T-cell (primary cell): ENCODE results near the gene LUZP1. TPM values are rescaled to one million over a fixed set of nuclear protein-coding genes. Genes with fewer than 3 reads are reported as not detected.

ENCODE experiments used
- ATAC-seq, 4 experiments: fragments of 200-7000 bp in 3 of 4; fragments of 150-1000 bp in 1 of 4; cut with Tn5 transposase; replicated peaks in 1 of 4; 1 replicate in 3 of 4; 2 replicates in 1 of 4; pipeline ENCODE4 v1.10.0; 2021; ENCODE audit warnings: moderate library complexity in 3 of 4, mild to moderate bottlenecking in 2 of 4, moderate number of reproducible peaks in 1 of 4
- CTCF ChIA-PET, 2 donors: fragments of 300-600 bp; sonication (Branson Sonifier 250); formaldehyde crosslinking; loops; one replicate each; lab custom pipeline; 2022; ENCODE audit warnings: antibody characterized with exemption in 2 of 2; lab: Charles Lee
- POLR2A ChIA-PET, 2 donors: fragments of 300-600 bp; sonication (Branson Sonifier 250); formaldehyde crosslinking; loops; one replicate each; lab custom pipeline; 2022; ENCODE audit warnings: antibody characterized with exemption in 2 of 2; lab: Charles Lee
- DNase-seq, 35 experiments: peaks; one replicate each; pipeline versions ENCODE4 v3.0.0 to v3.0.0-alpha.2; 2013 to 2023
- H3K27ac ChIP-seq: one replicate; pipeline ENCODE4 v1.5.1; 2013; ENCODE audit warnings: low read length
- H3K27me3 ChIP-seq, 2 experiments: replicated peaks in 1 of 2; 1 replicate in 1 of 2; 2 replicates in 1 of 2; pipeline versions ENCODE4 v1.6.1 to v1.7.0; 2013; ENCODE audit warnings: low read length in 1 of 2, mixed read lengths in 1 of 2; ENCODE audit not compliant: control insufficient read depth in 2 of 2, insufficient read depth in 2 of 2; ENCODE audit errors: extremely low read depth in 1 of 2
- H3K36me3 ChIP-seq, 2 donors: 1 replicate in 1 of 2; 2 replicates in 1 of 2; pipeline versions ENCODE4 v1.6.1 to v1.7.0; 2013; ENCODE audit warnings: low read length in 1 of 2; ENCODE audit not compliant: control insufficient read depth in 2 of 2, insufficient read depth in 1 of 2; ENCODE audit errors: extremely low read depth in 1 of 2
- H3K4me1 ChIP-seq, 2 experiments: 1 replicate in 1 of 2; 2 replicates in 1 of 2; pipeline versions ENCODE4 v1.6.1 to v1.7.0; 2013; ENCODE audit warnings: low read length in 2 of 2, mixed read lengths in 1 of 2; ENCODE audit not compliant: insufficient read depth in 2 of 2, control insufficient read depth in 1 of 2; ENCODE audit errors: extremely low read depth in 1 of 2
- H3K4me3 ChIP-seq, 2 donors: 1 replicate in 1 of 2; 2 replicates in 1 of 2; pipeline versions ENCODE4 v1.5.1 to v1.7.0; 2013; ENCODE audit warnings: mild to moderate bottlenecking in 2 of 2, low read length in 1 of 2, moderate library complexity in 1 of 2; ENCODE audit not compliant: control insufficient read depth in 1 of 2; ENCODE audit errors: extremely low read depth in 1 of 2
- H3K9me3 ChIP-seq: 2 replicates; pipeline ENCODE4 v1.7.0; 2013
- H3K27ac Mint-ChIP-seq, 2 donors: one replicate each; pipeline ENCODE4 v1.8.0; 2020 to 2021; ENCODE audit warnings: mild to moderate bottlenecking in 2 of 2, mixed read lengths in 2 of 2
- H3K27me3 Mint-ChIP-seq, 2 donors: one replicate each; pipeline ENCODE4 v1.8.0; 2021 to 2022; ENCODE audit warnings: mixed read lengths in 2 of 2
- H3K36me3 Mint-ChIP-seq: one replicate; pipeline ENCODE4 v1.8.0; 2021; ENCODE audit warnings: mixed read lengths
- H3K4me1 Mint-ChIP-seq, 3 donors: one replicate each; pipeline ENCODE4 v1.8.0; 2020 to 2022; ENCODE audit warnings: mixed read lengths in 3 of 3, mild to moderate bottlenecking in 1 of 3
- H3K4me3 Mint-ChIP-seq, 3 donors: one replicate each; pipeline ENCODE4 v1.8.0; 2020 to 2022; ENCODE audit warnings: mild to moderate bottlenecking in 3 of 3, mixed read lengths in 3 of 3, moderate library complexity in 3 of 3
- H3K9me3 Mint-ChIP-seq, 3 donors: one replicate each; pipeline ENCODE4 v1.8.0; 2020 to 2022; ENCODE audit warnings: mixed read lengths in 3 of 3
- WGBS: methylation state at CpG from one replicate; pipeline ENCODE4 v1.1.5; 2013; ENCODE audit warnings: missing lambda C conversion rate; ENCODE audit not compliant: insufficient coverage; 5-methylcytosine and 5-hydroxymethylcytosine counted together
- total RNA-seq, 35 experiments: library from RNA in 6 of 35; stranded (reverse) in 6 of 35; fragments of 120-200 nt in 1 of 35; gene quantifications; one replicate each; pipeline versions ENCODE4 v1.2.1 to v1.2.4 and lab custom pipeline; 2013 to 2026

The LUZP1 gene
- total RNA-seq, 5 donors from 2014 or later (not counting 1 experiment from before 2014, with no cell fraction given), result 18.8 to 24.8 (median 19.7) TPM

DNA sequence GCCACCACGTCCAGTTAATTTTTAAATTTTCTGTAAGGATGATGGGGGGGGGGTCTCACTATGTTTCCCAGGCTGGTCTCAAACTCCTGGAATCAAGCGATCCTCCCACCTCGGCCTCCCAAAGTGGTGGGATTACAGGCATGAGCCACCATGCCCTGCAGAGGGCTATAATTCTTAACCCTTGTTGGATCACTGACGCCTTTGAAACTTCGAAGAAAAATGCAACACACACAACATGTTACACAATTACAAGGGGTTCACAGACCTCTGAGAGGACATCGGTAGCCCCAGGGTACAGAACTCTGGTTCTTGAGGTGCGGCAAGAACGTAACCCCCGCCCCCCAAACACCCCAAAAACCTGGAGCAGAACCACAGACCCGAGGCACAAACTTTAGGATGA, 8.4 kb upstream of the LUZP1 start:
- ChIA-PET CTCF (interaction anchor here in 1 of 2 donors (1.4 to 2.9 kb wide), 2 partner anchors 17 to 78 kb away, joined by 4 to 17 read pairs; no protein-coding TSS in a partner anchor), POLR2A (interaction anchor here in 1 of 2 donors (0.7 kb wide), 1 partner anchor 52 kb away, joined by 3 read pairs; no protein-coding TSS in a partner anchor)
- H3K27me3 Mint-ChIP-seq, result peaks cover 3 to 9% of the 10 kb centered on the region in 2 donors
- H3K27me3 ChIP-seq, result peaks cover 0 to 11% of the 10 kb centered on the region in 2 experiments
- H3K4me1 Mint-ChIP-seq, result peaks cover 8 to 16% (median 13%) of the 10 kb centered on the region in 3 donors
- H3K27ac ChIP-seq, result no peak overlapping the region
- 41% methylated on average over 7 of the region's 10 CpGs for WGBS
- no peaks in the 10 kb centered on the region for H3K9me3 Mint-ChIP-seq
- no peak for ATAC-seq
- no peaks in the 10 kb centered on the region for H3K9me3 ChIP-seq
- peaks cover 2 to 11% of the 10 kb centered on the region in 2 experiments for H3K4me1 ChIP-seq
- H3K36me3 ChIP-seq, result no peaks in the 10 kb centered on the region
- peak overlapping the region; percentile 49 to 58 for H3K4me3 ChIP-seq
- no peaks in the 10 kb centered on the region for H3K36me3 Mint-ChIP-seq
- H3K4me3 Mint-ChIP-seq, result peak overlapping the region; percentile 66 to 68 (median 68)
- no peak overlapping the region for H3K27ac Mint-ChIP-seq
- DNase-seq, result no peak

DNA sequence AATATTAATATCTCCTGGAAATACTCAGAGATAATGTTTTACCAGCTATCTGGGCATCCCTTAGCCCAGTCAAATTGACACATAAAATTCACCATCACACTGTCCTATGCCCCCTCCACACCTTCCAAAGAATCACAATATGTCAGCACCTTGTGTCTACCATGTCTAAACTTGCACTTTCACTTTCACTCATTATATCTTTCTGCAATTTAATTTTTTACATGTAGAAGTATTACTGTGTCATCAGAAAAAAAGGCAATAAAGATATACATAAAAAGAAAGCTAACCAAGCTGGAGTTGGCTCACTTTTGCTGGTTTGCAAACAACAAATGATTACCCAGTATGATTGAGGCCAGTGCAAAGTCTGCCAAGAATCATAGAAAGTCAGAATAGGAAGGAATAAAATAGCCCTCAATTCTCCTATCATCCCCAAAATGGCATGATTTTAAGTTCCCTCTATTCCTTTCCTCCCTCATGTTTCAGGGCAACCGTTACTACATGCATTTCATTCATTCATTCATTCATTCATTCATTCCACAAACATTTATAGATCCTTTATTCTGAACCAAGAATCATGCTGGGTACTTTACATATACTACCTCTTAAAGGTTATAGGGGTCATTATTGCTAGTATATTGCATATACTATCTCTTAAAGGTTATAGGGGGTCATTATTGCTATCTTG, 5.9 kb upstream of the LUZP1 start:
- H3K27me3 Mint-ChIP-seq, result peaks cover 3 to 8% of the 10 kb centered on the region in 2 donors
- Histone ChIP-seq H3K27me3 (peaks cover 0 to 11% of the 10 kb centered on the region in 2 experiments), H3K9me3 (no peaks in the 10 kb centered on the region), H3K4me1 (peaks cover 3 to 13% of the 10 kb centered on the region in 2 experiments), H3K4me3 (no peak overlapping the region), H3K27ac (no peak overlapping the region), H3K36me3 (no peaks in the 10 kb centered on the region)
- H3K4me3 Mint-ChIP-seq, result no peak overlapping the region
- peaks cover 14 to 22% (median 18%) of the 10 kb centered on the region in 3 donors for H3K4me1 Mint-ChIP-seq
- ATAC-seq (no peak), DNase-seq (no peak)
- no peaks in the 10 kb centered on the region for H3K9me3 Mint-ChIP-seq
- no CpG with 5 or more reads among the region's 1 CpG for WGBS
- POLR2A ChIA-PET, result interaction anchor here (0.6 kb wide), 2 partner anchors 16 to 17 kb away, joined by 3 to 6 read pairs; no protein-coding TSS in a partner anchor
- H3K27ac Mint-ChIP-seq, result no peak overlapping the region
- no peaks in the 10 kb centered on the region for H3K36me3 Mint-ChIP-seq
- CTCF ChIA-PET, result interaction anchor here (1.4 to 3.6 kb wide), 2 partner anchors 9 to 10 kb away, joined by 5 to 19 read pairs; no protein-coding TSS in a partner anchor

DNA sequence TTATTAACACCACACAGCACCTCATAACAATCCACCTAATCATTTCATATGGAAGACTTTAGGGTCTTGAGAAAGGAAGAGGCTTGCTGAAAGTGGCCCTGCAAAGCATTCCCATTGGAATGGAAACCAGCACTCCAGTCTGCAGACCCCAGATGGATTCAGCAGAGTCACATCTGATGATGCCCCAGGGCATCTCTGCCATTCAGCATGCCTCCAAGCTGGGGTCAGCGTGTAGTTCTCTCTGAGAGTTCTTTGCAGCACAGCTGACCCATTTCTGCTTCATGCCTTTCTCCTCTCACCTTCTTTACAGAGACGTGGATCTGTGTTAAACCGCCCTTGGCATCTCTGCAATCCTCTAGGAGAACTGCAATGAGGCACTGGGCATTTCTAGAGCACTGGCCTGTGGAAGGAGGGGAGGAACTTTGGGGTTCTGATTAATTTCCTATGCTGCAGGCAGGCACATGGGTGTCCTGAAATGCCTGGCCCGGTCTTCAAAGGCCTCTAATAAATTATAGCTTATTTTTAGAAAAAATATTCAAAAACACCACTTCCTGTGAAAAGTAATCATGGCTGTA, 2.6 kb upstream of the LUZP1 start:
- Histone ChIP-seq H3K9me3 (no peaks in the 10 kb centered on the region), H3K27me3 (peaks cover 0 to 7% of the 10 kb centered on the region in 2 experiments), H3K4me3 (no peak overlapping the region), H3K36me3 (no peaks in the 10 kb centered on the region), H3K4me1 (peaks cover 6 to 17% of the 10 kb centered on the region in 2 experiments), H3K27ac (no peak overlapping the region)
- ATAC-seq (no peak), DNase-seq (no peak)
- Mint-ChIP-seq H3K27me3 (no peaks in the 10 kb centered on the region), H3K4me3 (no peak overlapping the region), H3K9me3 (no peaks in the 10 kb centered on the region), H3K36me3 (no peaks in the 10 kb centered on the region), H3K4me1 (peaks cover 25 to 32% (median 30%) of the 10 kb centered on the region in 3 donors), H3K27ac (no peak overlapping the region)
- WGBS, result 80% methylated on average over 1 of the region's 4 CpGs
- CTCF ChIA-PET, result no interaction called here
- POLR2A ChIA-PET, result no interaction called here

GRCh38 chr1:23169727-23170335, 1.2 kb upstream of the LUZP1 start:
- H3K9me3 ChIP-seq, result no peaks in the 10 kb centered on the region
- H3K27ac Mint-ChIP-seq, result peak overlapping the region; percentile 1 to 55
- H3K36me3 ChIP-seq, result no peaks in the 10 kb centered on the region
- WGBS, result 62% methylated on average over 4 of the region's 5 CpGs
- peaks cover 0 to 7% of the 10 kb centered on the region in 2 experiments for H3K27me3 ChIP-seq
- H3K27me3 Mint-ChIP-seq, result no peaks in the 10 kb centered on the region
- ATAC-seq (no peak), DNase-seq (peak in 7 of 35 experiments; percentile 10 to 35 (median 18))
- peak overlapping the region; percentile 93 to 96 (median 94) for H3K4me3 Mint-ChIP-seq
- ChIA-PET POLR2A (interaction anchor here in 1 of 2 donors (0.6 kb wide), 1 partner anchor 173 kb away, joined by 3 read pairs; no protein-coding TSS in a partner anchor), CTCF (interaction anchor here in 1 of 2 donors (0.6 to 1.6 kb wide), 7 partner anchors 10 to 1760 kb away, joined by 3 to 7 read pairs (median 3); partner anchors contain the start of gene RUNX3)
- H3K4me3 ChIP-seq, result no peak overlapping the region
- H3K27ac ChIP-seq, result no peak overlapping the region
- H3K9me3 Mint-ChIP-seq, result no peaks in the 10 kb centered on the region
- no peaks in the 10 kb centered on the region for H3K36me3 Mint-ChIP-seq
- peaks cover 6 to 20% of the 10 kb centered on the region in 2 experiments for H3K4me1 ChIP-seq
- H3K4me1 Mint-ChIP-seq, result peaks cover 35 to 46% (median 39%) of the 10 kb centered on the region in 3 donors

GRCh38 chr1:23169195-23169575, 529 bp upstream of the LUZP1 start:
- Histone ChIP-seq H3K9me3 (no peaks in the 10 kb centered on the region), H3K36me3 (no peaks in the 10 kb centered on the region), H3K27ac (no peak overlapping the region), H3K4me3 (peak overlapping the region; percentile 84 to 93), H3K4me1 (peaks cover 6 to 20% of the 10 kb centered on the region in 2 experiments), H3K27me3 (peaks cover 0 to 7% of the 10 kb centered on the region in 2 experiments)
- peaks cover 34 to 43% (median 36%) of the 10 kb centered on the region in 3 donors for H3K4me1 Mint-ChIP-seq
- H3K36me3 Mint-ChIP-seq, result no peaks in the 10 kb centered on the region
- peak overlapping the region; percentile 93 to 96 (median 94) for H3K4me3 Mint-ChIP-seq
- POLR2A ChIA-PET, result no interaction called here
- H3K9me3 Mint-ChIP-seq, result no peaks in the 10 kb centered on the region
- ATAC-seq (no peak), DNase-seq (no peak)
- no peaks in the 10 kb centered on the region for H3K27me3 Mint-ChIP-seq
- WGBS, result 40% methylated on average over 9 of the region's 14 CpGs
- peak overlapping the region in 1 of 2 donors; percentile 1 for H3K27ac Mint-ChIP-seq
- CTCF ChIA-PET, result interaction anchor here in 1 of 2 donors (0.6 to 1.6 kb wide), 6 partner anchors 9 to 68 kb away, joined by 3 to 7 read pairs (median 4); no protein-coding TSS in a partner anchor
